GM19035 (cell line): ENCODE data around the gene DDX6.
"Not testable (repeated sequence)": the region's sequence is repeated elsewhere in the genome, so short reads cannot be mapped to it uniquely, and the experiment has no call there.

Source experiments
- ATAC-seq: cut with Tn5 transposase; IDR thresholded peaks from one replicate; pipeline ENCODE4 v1.9.1; 2021; ENCODE audit not compliant: unreplicated experiment

The DDX6 gene

GRCh38 chr11:118791111-118791960 is at the start of gene DDX6:
TSS of gene DDX6 (minus strand) at chr11:118791164. CDS start at chr11:118786251, 4,913 bp downstream.
- peak; percentile 43 for ATAC-seq

GRCh38 chr11:118838905-118839553 is 48.1 kb upstream of the DDX6 start:
- peak; percentile 61 for ATAC-seq

GRCh38 chr11:118837868-118838267 is 46.9 kb upstream of the DDX6 start:
- ATAC-seq, result no peak

GRCh38 chr11:118834427-118835028 is 43.6 kb upstream of the DDX6 start:
- no peak for ATAC-seq

- no peak for ATAC-seq
Measured at GRCh38 chr11:118827118-118827517, 36.2 kb upstream of the DDX6 start.

GRCh38 chr11:118822936-118823510 is 32.1 kb upstream of the DDX6 start:
- ATAC-seq, result not testable (repeated sequence)

- ATAC-seq, result peak; percentile 93
Measured at GRCh38 chr11:118820412-118821357, 29.7 kb upstream of the DDX6 start.

- not testable (repeated sequence) for ATAC-seq
Measured at GRCh38 chr11:118820025-118820379, 29.0 kb upstream of the DDX6 start.

GRCh38 chr11:118819334-118820024 is 28.5 kb upstream of the DDX6 start:
- ATAC-seq, result no peak

GRCh38 chr11:118818130-118818529 is 27.2 kb upstream of the DDX6 start:
- ATAC-seq, result no peak

GRCh38 chr11:118813551-118813950 is 22.6 kb upstream of the DDX6 start:
- no peak for ATAC-seq

GRCh38 chr11:118812485-118812884 is 21.5 kb upstream of the DDX6 start:
- no peak for ATAC-seq

- ATAC-seq, result no peak
Measured at GRCh38 chr11:118807800-118808778, 17.1 kb upstream of the DDX6 start.

GRCh38 chr11:118806400-118806799 is 15.4 kb upstream of the DDX6 start:
- ATAC-seq, result no peak

GRCh38 chr11:118804094-118804493 is 13.1 kb upstream of the DDX6 start:
- ATAC-seq, result no peak

- no peak for ATAC-seq
Measured at GRCh38 chr11:118799372-118799771, 8.4 kb upstream of the DDX6 start.

GRCh38 chr11:118797510-118797909 is 6.5 kb upstream of the DDX6 start:
- ATAC-seq, result no peak

GRCh38 chr11:118792570-118793124 is 1.7 kb upstream of the DDX6 start:
- ATAC-seq, result peak; percentile 54
